CD4-positive, CD25-positive, alpha-beta regulatory T cell (primary cell): ENCODE measurements around the gene SPRED1. TPM values are rescaled to one million over a fixed set of nuclear protein-coding genes. Genes with fewer than 3 reads are reported as not detected.

ENCODE experiments used
- ATAC-seq, 2 donors: fragments of 150-1000 bp; cut with Tn5 transposase; one replicate each; pipeline ENCODE4 v1.10.0; 2021; ENCODE audit warnings: low read depth in 2 of 2, moderate number of reproducible peaks in 2 of 2, moderate library complexity in 1 of 2
- DNase-seq, 3 donors: peaks; one replicate each; pipeline versions ENCODE4 v3.0.0 to v3.0.0-alpha.2; 2012 to 2022; ENCODE audit warnings: mixed read lengths in 1 of 3
- H3K27ac ChIP-seq: one replicate; pipeline ENCODE4 v1.7.0; 2013; ENCODE audit warnings: mild to moderate bottlenecking, low read length; ENCODE audit not compliant: insufficient read depth, poor library complexity, severe bottlenecking
- H3K27me3 ChIP-seq: one replicate; pipeline ENCODE4 v1.7.0; 2013; ENCODE audit warnings: low read length; ENCODE audit not compliant: control insufficient read depth, insufficient read depth
- H3K36me3 ChIP-seq: one replicate; pipeline ENCODE4 v1.7.0; 2013; ENCODE audit warnings: mild to moderate bottlenecking, low read length, moderate library complexity; ENCODE audit not compliant: control insufficient read depth, insufficient read depth
- H3K4me1 ChIP-seq: 2 replicates; pipeline ENCODE4 v1.7.0; 2013; ENCODE audit warnings: mild to moderate bottlenecking, low read length; ENCODE audit not compliant: insufficient read depth, control insufficient read depth, poor library complexity, severe bottlenecking
- H3K4me3 ChIP-seq: one replicate; pipeline ENCODE4 v1.7.0; 2013; ENCODE audit warnings: low read depth, mild to moderate bottlenecking, low read length, moderate library complexity
- H3K9me3 ChIP-seq, 2 experiments: 1 replicate in 1 of 2; 2 replicates in 1 of 2; pipeline ENCODE4 v1.7.0; 2013; ENCODE audit warnings: low read length in 2 of 2, mild to moderate bottlenecking in 1 of 2, moderate library complexity in 1 of 2; ENCODE audit not compliant: control insufficient read depth in 2 of 2
- H3K27ac Mint-ChIP-seq, 3 donors: one replicate each; pipeline ENCODE4 v1.8.0; 2020 to 2022; ENCODE audit warnings: mild to moderate bottlenecking in 3 of 3, mixed read lengths in 3 of 3, moderate library complexity in 2 of 3
- H3K27me3 Mint-ChIP-seq: one replicate; pipeline ENCODE4 v1.8.0; 2022; ENCODE audit warnings: mild to moderate bottlenecking, mixed read lengths
- H3K36me3 Mint-ChIP-seq: one replicate; pipeline ENCODE4 v1.8.0; 2020; ENCODE audit warnings: mixed read lengths
- H3K4me1 Mint-ChIP-seq, 4 donors: one replicate each; pipeline ENCODE4 v1.8.0; 2020 to 2022; ENCODE audit warnings: mixed read lengths in 4 of 4, mild to moderate bottlenecking in 1 of 4
- H3K4me3 Mint-ChIP-seq, 4 donors: one replicate each; pipeline ENCODE4 v1.8.0; 2020 to 2022; ENCODE audit warnings: mild to moderate bottlenecking in 4 of 4, mixed read lengths in 4 of 4, moderate library complexity in 3 of 4
- H3K9me3 Mint-ChIP-seq, 7 donors: one replicate each; pipeline ENCODE4 v1.8.0; 2020 to 2022; ENCODE audit warnings: mixed read lengths in 7 of 7, mild to moderate bottlenecking in 3 of 7, moderate library complexity in 2 of 7
- polyA plus RNA-seq, 4 donors: library from polyadenylated mRNA; unstranded; fragments of 300-500 nt; fragmentation: Illumina TruSeq; gene quantifications; one replicate each; pipeline ENCODE4 v1.2.3, GENCODE V29; 2021
- total RNA-seq: library from RNA; stranded (reverse); gene quantifications from one replicate; pipeline ENCODE4 v1.2.3, GENCODE V29; 2022

SPRED1 gene
- total and polyA plus RNA-seq, 5 donors from 2014 or later, result 0.03 TPM; not detected in 4

- H3K27me3 ChIP-seq, result peaks cover 8% of the 10 kb centered on the region
- H3K4me1 ChIP-seq, result no peaks in the 10 kb centered on the region
- no peaks in the 10 kb centered on the region for H3K36me3 ChIP-seq
- H3K9me3 ChIP-seq, result no peaks in the 10 kb centered on the region
- Mint-ChIP-seq H3K36me3 (no peaks in the 10 kb centered on the region), H3K27ac (peak overlapping the region in 1 of 3 donors; percentile 58), H3K9me3 (peaks cover 0 to 5% (median 0%) of the 10 kb centered on the region in 7 donors), H3K4me1 (no peaks in the 10 kb centered on the region), H3K27me3 (peaks cover 34% of the 10 kb centered on the region), H3K4me3 (no peak overlapping the region)
- ATAC-seq (no peak), DNase-seq (no peak)
- H3K4me3 ChIP-seq, result no peak overlapping the region
- no peak overlapping the region for H3K27ac ChIP-seq
Observed at GRCh38 chr15:38294126-38294525, 41.5 kb downstream of the SPRED1 start.

GRCh38 chr15:38297623-38298388 is 45.2 kb downstream of the SPRED1 start:
- DNase-seq (no peak), ATAC-seq (no peak)
- no peaks in the 10 kb centered on the region for H3K4me1 ChIP-seq
- H3K4me3 ChIP-seq, result no peak overlapping the region
- no peaks in the 10 kb centered on the region for H3K4me1 Mint-ChIP-seq
- H3K27me3 ChIP-seq, result peaks cover 7% of the 10 kb centered on the region
- H3K9me3 Mint-ChIP-seq, result peaks cover 0 to 4% (median 0%) of the 10 kb centered on the region in 7 donors
- no peaks in the 10 kb centered on the region for H3K36me3 Mint-ChIP-seq
- no peaks in the 10 kb centered on the region for H3K36me3 ChIP-seq
- H3K27me3 Mint-ChIP-seq, result peaks cover 45% of the 10 kb centered on the region
- H3K27ac ChIP-seq, result no peak overlapping the region
- H3K27ac Mint-ChIP-seq, result no peak overlapping the region
- H3K4me3 Mint-ChIP-seq, result no peak overlapping the region
- H3K9me3 ChIP-seq, result no peaks in the 10 kb centered on the region

- H3K27ac ChIP-seq, result no peak overlapping the region
- no peak overlapping the region for H3K4me3 ChIP-seq
- H3K27me3 ChIP-seq, result peaks cover 9% of the 10 kb centered on the region
- Mint-ChIP-seq H3K36me3 (no peaks in the 10 kb centered on the region), H3K9me3 (no peaks in the 10 kb centered on the region), H3K27me3 (peaks cover 37% of the 10 kb centered on the region), H3K4me1 (no peaks in the 10 kb centered on the region), H3K27ac (no peak overlapping the region), H3K4me3 (no peak overlapping the region)
- no peak for DNase-seq
- no peaks in the 10 kb centered on the region for H3K36me3 ChIP-seq
- no peaks in the 10 kb centered on the region for H3K9me3 ChIP-seq
- no peak for ATAC-seq
- no peaks in the 10 kb centered on the region for H3K4me1 ChIP-seq
Observed at GRCh38 chr15:38299216-38299615, 46.6 kb downstream of the SPRED1 start.

- DNase-seq (no peak), ATAC-seq (no peak)
- no peaks in the 10 kb centered on the region for H3K36me3 Mint-ChIP-seq
- H3K27me3 Mint-ChIP-seq, result peaks cover 34% of the 10 kb centered on the region
- H3K4me1 Mint-ChIP-seq, result no peaks in the 10 kb centered on the region
- Histone ChIP-seq H3K27me3 (peaks cover 10% of the 10 kb centered on the region), H3K27ac (no peak overlapping the region), H3K4me1 (no peaks in the 10 kb centered on the region), H3K4me3 (no peak overlapping the region), H3K36me3 (no peaks in the 10 kb centered on the region), H3K9me3 (no peaks in the 10 kb centered on the region)
- H3K27ac Mint-ChIP-seq, result no peak overlapping the region
- no peak overlapping the region for H3K4me3 Mint-ChIP-seq
- peaks cover 0 to 2% (median 0%) of the 10 kb centered on the region in 7 donors for H3K9me3 Mint-ChIP-seq
Observed at GRCh38 chr15:38300395-38300794, 47.8 kb downstream of the SPRED1 start.

GRCh38 chr15:38304481-38304880 is 51.8 kb downstream of the SPRED1 start:
- Histone ChIP-seq H3K27ac (no peak overlapping the region), H3K36me3 (no peaks in the 10 kb centered on the region), H3K9me3 (no peaks in the 10 kb centered on the region), H3K4me1 (peaks cover 14% of the 10 kb centered on the region), H3K4me3 (no peak overlapping the region), H3K27me3 (peaks cover 15% of the 10 kb centered on the region)
- H3K36me3 Mint-ChIP-seq, result no peaks in the 10 kb centered on the region
- DNase-seq, result no peak
- no peak for ATAC-seq
- H3K27ac Mint-ChIP-seq, result no peak overlapping the region
- peaks cover 36% of the 10 kb centered on the region for H3K27me3 Mint-ChIP-seq
- peaks cover 8 to 28% (median 21%) of the 10 kb centered on the region in 4 donors for H3K4me1 Mint-ChIP-seq
- H3K4me3 Mint-ChIP-seq, result no peak overlapping the region
- H3K9me3 Mint-ChIP-seq, result peaks cover 0 to 4% (median 0%) of the 10 kb centered on the region in 7 donors

- Histone ChIP-seq H3K9me3 (no peaks in the 10 kb centered on the region), H3K4me1 (peaks cover 14% of the 10 kb centered on the region), H3K36me3 (no peaks in the 10 kb centered on the region), H3K27ac (no peak overlapping the region), H3K4me3 (no peak overlapping the region), H3K27me3 (peaks cover 14% of the 10 kb centered on the region)
- H3K27ac Mint-ChIP-seq, result no peak overlapping the region
- peaks cover 0 to 5% (median 0%) of the 10 kb centered on the region in 7 donors for H3K9me3 Mint-ChIP-seq
- no peak for DNase-seq
- peaks cover 49% of the 10 kb centered on the region for H3K27me3 Mint-ChIP-seq
- no peaks in the 10 kb centered on the region for H3K36me3 Mint-ChIP-seq
- peaks cover 8 to 30% (median 25%) of the 10 kb centered on the region in 4 donors for H3K4me1 Mint-ChIP-seq
- no peak for ATAC-seq
- H3K4me3 Mint-ChIP-seq, result no peak overlapping the region
Observed at GRCh38 chr15:38307251-38307650, 54.6 kb downstream of the SPRED1 start.

- H3K9me3 Mint-ChIP-seq, result peaks cover 0 to 5% (median 0%) of the 10 kb centered on the region in 7 donors
- H3K4me1 Mint-ChIP-seq, result peaks cover 8 to 30% (median 25%) of the 10 kb centered on the region in 4 donors
- Histone ChIP-seq H3K27ac (no peak overlapping the region), H3K4me1 (peaks cover 14% of the 10 kb centered on the region), H3K27me3 (peaks cover 14% of the 10 kb centered on the region), H3K9me3 (no peaks in the 10 kb centered on the region), H3K4me3 (peak overlapping the region; percentile 16), H3K36me3 (no peaks in the 10 kb centered on the region)
- DNase-seq, result peak in 2 of 3 donors; percentile 0 to 6
- peaks cover 57% of the 10 kb centered on the region for H3K27me3 Mint-ChIP-seq
- peak overlapping the region in 1 of 4 donors; percentile 64 for H3K4me3 Mint-ChIP-seq
- H3K27ac Mint-ChIP-seq, result no peak overlapping the region
- ATAC-seq, result no peak
- no peaks in the 10 kb centered on the region for H3K36me3 Mint-ChIP-seq
Observed at GRCh38 chr15:38307861-38308641, 55.4 kb downstream of the SPRED1 start.
